HT1080 (cell line): ENCODE data around the gene C1QTNF5. TPM values are rescaled to one million over a fixed set of nuclear protein-coding genes. Genes with fewer than 3 reads are reported as not detected.

Experiments
- DNase-seq: peaks from one replicate; pipeline ENCODE4 v3.0.0-alpha.2; 2015; ENCODE audit warnings: low read depth
- total RNA-seq: library from RNA; depleted of rRNA; stranded (reverse); fragments of >200 nt; shearing (Covaris generic); gene quantifications from 2 replicates; pipeline ENCODE4 v1.2.3, GENCODE V29; 2014

Gene C1QTNF5
- total RNA-seq, 1 experiment from 2014 or later = 0.96 TPM

DNA sequence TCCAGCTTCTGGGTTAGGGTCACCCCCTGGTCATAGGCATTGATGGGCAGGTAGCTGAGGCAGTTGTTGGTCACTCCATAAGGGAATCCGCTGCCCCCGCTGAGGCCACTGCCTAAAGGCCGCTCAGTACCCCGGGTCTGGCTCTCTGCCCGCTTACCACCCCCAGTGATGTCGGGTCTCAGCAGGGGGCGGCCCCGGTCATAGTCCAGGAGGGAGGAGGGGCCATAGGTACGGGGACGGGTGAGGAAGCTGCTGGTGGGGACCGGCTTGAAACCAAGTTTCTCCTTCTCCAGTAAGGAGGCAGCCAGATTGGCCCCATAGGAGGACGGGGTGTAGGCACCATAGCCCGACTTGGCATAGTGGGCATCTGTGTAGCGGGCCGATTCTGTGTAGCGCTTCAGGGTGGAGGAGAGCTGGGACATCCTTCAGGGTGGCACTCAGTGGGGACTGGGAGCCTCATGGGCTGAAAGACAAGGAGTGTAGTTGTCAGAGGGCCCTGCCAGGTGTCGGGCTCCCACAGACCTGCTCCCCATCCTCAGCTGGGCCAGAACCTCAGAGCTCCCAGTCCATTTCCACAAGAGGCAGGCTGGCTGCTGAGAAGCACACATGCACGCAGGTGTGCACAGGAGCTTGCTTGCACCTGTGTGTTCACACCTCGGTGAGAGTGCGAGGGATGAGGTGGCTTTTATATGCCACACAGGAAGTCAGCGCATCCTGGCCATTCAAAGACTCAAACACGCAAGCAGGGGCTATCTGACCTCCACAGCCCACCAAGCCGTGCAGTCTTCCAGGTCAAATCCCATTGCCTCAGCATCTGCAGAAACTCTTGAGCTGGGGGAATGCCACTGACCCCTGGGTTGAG lies 32.6 kb upstream of the C1QTNF5 start:
- DNase-seq = no peak

DNA sequence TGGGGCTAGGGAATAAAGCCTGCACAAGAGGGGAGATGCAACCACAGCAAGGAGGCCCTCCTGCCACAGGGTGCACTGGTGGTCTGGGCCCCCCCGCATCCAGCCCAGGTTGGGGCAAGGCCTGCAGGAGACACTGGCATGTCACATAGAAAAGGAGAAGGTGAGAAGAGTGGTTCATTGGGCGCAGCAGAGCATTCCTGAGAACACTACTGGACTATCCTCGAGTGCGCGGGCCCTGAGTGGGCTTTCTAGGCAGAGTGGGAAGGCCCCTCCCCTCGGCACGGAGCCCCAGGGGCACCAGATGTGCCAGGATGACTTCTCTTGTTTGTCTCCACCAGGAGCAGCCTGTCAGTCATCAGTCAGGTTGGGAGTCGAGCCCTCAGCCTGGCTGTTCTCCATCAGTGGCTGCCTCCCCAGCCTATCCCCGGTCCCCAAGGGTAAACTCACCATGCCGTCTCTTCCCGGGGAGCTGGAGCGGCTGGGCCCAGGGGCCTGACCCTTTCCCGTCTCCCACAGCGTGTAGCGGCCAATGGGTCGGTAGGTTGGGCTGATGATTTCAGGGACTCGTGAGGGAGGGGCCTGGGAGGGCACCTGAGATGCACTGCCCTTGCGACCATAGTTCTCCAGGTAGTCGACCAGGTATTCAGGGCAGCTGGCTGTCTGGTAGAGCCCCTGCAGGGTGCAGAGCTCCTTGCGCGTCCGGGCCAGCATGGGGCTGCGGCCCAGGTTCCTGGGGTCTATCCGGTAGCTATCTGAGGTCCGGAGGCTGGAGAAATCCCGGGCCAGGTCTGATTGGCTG lies 31.8 kb upstream of the C1QTNF5 start:
- no peak for DNase-seq

DNA sequence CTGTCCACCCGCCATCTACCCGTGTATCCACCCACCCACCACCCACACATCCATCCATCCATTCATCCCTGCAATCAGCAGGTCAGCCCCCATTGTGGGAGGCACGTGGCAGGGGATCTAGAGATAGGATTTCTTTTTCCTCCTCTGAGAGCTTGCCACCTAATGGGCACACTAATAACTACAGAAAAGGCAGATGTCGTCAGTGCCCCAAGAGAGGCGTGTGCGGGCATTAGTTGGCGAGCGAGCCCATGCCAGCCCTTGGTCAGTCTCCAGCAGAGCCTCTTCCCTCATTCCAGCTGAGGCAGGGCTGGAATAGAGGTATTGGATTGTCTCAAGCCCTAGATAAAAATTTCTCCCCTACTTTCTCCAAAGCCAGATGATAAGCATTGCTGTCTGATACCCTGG lies 31.1 kb upstream of the C1QTNF5 start:
- peak; percentile 42 for DNase-seq

DNA sequence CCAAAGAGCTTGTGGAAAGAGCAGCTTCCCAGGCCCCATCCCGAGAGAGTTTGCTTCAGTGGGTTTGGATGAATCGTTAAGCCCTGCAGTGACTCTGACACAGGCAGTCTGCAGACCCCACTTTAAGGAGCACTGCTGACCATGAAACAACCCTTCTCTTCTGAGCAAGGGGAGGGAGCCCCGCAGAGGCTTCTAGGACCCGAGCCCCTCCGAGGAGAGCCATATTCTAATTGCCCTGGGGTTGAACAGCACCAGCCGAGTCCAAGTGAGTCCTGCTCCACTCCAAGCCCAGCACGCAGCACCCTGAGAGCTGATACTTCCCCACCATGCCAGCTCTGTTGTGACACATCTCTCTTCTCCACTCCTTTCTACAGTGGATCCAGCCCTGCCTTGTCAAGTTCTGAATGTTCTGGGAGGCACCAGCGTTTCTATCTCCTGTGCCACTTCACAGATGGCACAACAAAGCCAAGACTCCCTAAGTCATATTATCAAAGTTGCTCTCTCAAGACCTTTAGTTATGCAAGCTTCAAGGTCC lies 30.5 kb upstream of the C1QTNF5 start:
- DNase-seq = no peak

DNA sequence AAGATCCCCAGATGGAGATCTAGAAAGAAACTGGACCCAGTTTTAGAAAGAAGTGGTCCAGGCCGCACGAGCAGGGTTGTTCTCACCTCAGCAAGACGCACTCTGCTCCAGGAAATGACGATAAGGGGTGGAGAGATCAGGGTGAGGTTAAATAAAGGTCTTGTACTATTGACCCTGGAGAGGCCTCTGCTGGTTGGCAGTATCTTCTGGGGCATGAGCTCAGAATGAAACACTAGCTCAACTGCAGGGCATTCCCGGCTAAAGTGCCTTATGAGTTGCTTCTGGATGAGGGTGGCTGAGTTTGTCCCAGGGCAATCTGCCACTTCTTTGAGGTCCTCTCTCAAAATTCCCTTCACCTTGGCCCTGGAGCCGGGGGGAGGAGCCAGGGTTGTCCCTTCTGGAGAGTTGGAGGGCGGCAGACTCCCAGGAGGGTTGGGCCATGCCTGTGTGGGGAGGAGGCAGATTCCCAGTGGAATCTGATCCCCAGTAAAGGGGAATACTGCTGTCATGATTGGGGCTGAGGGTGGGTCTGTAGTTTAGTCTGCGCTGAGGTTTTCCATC lies 29.9 kb upstream of the C1QTNF5 start:
- no peak for DNase-seq

DNA sequence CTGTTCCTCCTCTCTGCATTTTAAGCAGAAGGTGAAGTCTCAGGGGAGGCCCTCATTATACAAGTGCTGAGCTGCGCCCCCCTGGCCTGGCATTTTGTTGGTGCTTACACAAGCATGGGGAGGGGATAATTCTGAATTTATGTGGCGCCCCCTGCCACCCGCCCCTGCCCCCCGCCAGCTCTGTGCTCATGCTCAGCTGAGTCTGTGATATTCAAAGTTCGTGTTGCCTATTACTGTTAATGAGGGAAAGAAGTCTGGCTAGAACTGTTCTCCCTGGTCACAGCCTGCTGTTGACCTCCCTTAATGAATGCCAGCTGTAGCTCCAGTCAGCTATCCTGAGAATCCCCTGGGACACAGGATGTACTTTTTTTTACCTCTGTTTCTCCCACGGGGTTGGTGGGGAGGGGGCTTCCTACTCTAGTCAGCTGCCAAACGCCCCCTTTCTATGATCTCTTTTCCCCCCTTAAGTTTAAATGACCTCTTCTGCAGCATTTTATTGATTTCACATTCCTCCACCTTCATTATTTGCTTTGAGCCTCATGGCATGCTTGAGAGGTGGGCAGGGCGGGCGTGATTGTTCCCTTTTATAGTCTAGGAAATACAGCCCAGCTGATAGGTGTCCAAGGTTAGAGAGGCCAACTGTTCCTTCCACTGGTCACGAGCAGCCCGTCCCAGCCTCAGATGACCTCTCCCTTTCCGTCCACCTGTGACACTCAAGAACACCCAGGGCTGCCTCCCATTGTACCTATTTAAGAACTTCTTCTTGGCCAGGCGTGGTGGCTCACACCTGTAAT lies 28.6 kb upstream of the C1QTNF5 start:
- DNase-seq = no peak

DNA sequence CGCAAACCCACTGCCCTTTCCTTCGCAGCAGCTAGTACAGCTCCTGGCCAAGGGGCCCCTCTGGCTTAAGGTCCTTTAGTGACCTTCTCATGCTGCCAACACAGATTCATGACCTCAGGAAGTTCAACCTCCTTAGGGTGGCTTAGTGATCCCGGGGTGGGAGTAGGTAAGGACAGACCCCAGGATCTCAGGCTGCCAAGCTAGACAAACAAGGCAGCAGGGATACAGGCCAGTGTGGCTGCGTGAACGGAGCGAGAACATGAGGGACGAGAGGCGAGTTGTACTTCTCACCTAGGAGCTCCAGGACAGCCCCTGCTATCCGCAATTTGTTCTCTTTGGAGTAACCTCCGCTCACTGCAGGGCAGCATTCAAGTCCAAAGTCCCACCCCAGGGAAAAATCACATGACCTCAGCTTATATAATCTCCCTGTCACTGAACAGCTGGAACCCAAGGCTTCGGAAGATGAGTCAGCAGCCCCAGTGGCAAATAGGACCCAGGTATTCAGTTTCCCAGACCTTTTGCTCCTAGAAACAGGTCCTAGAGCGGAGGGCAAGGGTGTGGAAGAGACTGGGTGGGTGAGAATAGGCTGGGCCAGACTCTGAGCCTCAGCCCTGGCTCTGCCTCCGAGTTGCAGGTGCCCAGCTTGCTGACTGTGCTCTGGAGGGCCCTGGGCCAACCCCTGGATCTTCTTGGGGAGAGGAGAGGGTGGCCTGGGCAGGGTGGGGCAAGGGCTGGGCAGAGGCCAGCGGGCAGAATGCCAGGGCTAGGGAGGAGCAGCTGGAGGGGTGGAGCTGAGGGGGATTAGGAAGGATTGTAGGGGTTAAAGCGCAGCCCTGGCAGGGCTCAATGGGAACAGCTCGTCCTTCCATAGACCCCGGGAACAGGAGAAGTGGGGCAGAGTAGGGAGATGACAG lies 27.7 kb upstream of the C1QTNF5 start:
- DNase-seq = no peak

DNA sequence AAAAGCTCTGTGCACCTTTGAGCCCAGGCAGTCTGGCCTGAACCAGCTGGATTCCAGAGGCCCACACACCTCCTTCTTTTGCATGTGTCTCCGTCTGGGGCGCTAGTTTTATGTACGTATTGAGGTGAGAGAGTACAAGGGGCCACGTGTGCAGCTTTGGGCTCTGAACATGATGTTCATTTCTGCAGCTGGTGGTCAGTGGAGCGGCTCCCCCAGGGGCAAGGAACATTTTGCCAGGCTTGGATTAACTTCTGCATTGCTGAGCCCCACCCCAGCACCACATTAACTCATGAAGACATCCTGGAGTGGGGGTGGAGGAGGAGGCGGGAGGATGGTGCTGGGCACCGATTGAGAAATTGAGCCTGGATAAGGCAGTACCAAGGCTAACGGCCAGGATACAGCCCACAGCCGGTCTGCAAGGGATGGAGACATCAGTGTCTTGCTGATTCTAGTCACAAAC lies 27.0 kb upstream of the C1QTNF5 start:
- no peak for DNase-seq

DNA sequence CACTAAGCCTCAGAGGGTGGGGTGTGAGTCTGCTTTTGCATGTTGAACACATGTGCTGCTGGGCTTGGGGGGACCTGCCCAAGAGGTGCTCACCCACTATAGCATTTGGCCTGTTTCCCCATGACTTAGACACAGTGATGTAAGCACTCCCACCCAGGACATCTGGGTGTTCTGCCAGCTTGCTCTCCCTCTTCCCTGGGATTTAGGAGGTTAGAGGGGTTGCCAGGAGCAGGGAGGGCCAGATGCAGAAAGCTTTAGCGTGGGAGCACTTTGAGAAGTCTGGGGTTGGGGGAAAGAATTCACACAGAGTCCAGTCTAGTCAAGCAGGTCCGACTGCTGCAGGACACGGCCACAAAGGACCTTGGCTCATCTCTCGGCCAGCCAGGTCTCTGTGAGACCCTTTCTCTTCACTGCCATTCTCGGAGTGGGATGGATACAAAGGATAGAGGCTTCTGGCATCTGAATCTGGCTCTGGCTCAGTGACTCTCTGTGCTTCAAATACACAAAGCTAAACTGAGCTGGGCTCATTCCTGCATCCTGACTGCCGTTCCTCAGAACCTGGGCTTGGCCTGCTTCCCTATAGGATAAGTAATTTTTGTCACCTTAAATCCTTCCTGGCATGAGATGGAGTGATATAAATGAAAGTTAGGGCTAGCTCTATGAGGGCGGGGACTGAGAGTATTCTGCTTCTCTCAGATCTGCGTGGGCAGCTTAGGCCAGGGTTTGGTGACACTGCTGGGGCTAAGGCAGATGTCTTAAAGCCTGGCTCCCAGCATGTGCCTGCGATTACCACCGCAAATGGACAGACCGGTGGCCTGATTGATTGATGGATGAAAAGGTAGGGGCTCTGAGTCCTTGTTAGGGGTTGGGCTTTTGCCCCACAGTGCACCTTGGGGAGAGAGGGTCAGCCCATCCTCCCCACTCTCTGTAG lies 26.3 kb upstream of the C1QTNF5 start:
- no peak for DNase-seq

DNA sequence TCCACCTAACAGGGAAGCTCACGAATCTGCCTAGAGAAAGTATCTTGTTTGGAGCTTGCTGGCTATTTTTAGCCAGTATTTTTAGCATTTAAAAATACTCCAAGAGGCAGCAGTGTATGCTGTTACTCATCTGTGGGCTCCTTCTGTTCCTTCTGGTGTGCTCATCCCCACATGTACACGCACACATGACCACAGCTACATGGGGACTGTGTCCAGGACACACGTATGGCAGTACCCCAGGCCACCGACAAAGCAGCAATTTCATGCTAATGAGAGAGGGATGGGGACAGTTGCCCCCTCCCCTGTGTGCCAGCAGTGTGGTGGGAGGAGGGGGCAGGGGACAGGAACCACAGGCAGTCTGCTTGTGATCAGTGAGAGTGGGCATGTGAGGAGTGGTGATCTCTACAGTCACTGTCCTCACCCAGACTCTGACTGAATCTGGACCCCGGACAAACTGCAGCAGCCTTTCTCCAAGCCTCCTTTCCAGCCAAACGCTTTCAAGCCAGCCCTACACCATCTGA lies 24.4 kb upstream of the C1QTNF5 start:
- DNase-seq = no peak

DNA sequence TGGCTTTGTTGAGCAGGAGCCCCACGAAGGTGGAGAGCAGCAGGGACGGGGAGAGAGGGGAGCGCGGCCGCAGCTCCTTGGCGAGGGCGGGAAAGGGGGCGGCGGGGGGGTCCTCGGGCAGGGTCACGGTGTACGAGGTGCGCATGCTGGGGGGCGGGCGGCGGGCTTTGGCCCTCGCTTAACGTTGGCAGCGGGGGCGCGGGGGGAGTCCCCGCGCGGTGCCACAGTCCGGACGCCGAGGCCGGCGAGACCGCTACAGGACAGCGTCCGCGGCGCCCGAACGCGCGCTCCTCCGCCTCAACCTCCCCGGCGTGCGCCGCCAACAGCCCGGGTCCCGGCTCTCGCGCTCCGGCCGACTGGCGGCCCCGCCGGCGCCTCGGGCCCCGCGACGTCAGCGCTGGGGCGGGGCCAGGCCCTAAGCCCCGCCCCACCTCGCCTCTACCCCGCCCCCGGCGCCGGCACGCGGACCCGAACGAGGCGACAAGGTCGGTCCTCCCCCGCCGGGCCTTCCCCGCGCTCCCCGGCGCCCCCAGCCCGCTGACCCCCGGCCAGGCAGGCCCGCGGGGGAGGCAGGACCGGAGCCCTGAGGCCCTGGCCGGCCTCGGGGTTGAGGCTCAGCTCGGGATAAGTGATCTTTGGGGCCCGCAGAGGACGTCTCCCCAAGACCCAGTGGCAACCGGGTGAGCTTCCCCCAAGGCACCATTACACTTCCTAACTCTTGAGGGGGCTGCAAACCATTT lies 23.3 kb upstream of the C1QTNF5 start:
- DNase-seq = no peak

DNA sequence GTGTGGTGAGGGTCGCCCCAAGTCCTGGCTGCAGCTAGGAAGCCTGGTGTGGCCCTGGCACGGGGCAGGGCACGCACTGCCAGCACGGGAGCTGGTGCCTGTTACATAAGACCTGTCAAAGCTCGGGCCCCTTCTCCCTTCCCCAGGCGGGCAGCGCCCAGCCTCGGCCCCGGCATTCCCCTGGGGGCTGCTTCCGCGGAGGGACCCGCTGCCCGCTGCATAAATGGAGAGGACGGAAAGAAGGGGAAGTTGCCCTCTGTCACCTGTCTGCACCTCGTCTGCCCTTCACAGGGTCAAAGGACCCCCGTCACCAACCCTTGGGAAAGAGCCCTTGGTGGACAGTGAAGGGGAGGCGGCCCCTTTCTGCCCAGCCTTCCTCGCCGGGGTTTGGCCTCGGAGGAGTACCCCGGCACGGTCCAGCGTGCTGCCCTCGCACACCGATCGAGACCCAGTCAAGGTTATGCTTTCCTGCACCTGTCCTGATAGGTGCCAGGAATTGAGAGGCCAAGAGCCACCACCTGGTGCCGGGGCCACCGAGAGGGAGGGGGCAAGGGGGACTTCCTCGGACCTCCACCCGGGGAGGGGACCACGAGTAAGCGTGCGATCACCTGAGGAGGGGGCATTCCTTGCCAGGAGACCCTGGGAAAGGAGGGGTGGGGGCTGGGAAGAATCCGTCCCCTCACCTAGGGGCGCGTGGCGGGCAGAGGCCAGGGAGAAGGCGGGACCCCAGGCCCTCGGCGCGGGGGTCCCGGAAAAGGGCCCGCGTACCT lies 22.6 kb upstream of the C1QTNF5 start:
- no peak for DNase-seq

DNA sequence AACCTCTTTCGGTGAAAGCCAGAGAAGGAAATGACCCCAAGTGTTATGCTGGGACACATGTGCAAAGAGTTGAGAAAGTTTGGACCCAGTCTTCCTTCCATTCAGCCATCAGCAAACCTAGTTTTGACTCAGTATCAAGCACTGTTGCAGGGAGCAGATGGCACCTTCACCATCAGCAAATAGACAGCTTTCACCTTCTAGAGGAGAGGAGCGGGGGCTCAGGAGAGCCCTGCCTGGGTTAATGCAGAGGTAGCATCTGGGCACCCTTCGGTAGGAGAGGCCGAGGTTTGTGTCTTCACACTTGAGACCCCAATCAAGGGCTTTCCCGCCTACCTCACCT lies 22.0 kb upstream of the C1QTNF5 start:
- DNase-seq = no peak

DNA sequence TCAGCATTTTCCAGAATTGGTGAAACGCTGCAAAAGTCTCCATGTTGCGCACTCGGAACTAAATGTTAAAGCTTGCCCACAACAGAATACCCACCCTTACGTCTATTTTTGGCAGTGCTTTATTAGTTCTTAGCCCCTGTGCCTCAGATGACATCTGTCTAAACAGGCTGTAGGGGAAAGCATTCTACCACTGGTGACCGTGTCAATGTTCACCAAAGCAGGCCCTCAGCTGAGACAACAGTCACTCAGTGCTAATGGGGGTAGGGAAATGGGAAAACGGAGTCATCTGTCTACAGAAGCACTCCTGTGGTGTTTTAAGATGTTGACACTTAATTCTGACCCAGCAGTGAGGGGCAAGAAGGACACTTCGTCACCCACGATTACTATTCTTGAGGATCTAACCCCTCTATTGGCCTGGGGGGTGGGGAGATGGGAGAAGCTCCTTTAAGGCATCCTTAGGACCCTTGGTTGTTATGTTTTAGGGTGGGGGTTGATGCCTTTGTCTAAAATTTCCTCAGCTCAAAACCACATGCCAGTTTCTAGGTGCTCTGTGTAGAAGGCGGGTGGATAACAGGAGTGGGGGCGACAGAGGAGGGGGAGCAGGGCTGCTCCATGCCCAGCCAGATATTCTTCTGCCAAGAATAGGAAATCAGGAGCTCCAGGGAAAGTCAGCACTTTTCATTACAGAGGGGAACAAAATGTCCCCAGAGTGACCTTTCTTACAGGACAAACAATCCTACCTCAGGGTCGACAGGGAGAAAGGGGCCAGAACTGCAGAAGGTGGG lies 21.4 kb upstream of the C1QTNF5 start:
- DNase-seq = no peak

DNA sequence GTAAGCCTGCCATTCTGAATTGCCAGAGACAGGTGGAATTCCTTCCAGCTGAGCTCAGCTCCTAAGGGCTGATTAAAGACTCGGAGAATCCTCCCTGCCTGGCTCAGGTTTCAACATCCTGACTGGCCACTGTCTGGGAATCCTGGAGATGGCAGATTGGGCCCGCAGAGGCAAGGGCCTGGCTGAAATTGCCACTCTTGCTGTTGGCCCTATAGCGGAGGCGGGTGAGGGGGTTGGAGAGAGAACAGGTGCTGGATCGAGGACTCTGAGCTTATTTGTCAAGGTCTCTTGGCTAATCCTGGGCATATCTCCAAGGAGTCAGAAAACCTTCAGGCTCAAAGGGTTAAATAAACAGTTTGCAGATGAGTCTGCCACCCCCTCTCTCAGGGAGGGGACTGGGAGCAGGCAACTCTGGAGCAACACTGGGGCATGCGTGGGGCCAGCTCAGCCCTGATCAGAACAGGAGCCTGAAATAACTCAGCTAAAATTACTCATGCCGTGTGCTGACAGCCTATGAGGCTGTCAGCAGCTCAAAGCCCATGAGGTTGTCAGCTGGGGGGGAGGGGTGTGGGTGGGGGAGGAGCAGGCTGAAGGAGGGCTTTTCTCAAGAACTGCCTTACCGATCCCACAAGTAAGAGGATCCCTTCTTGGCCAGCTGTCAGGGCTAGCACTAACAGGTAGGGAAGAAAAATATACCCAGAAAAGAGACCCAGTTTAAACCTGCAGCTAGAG lies 20.5 kb upstream of the C1QTNF5 start:
- DNase-seq = peak; percentile 88
